ENCODE data around the gene LCMT1.
"Not testable (repeated sequence)": the region's sequence is repeated elsewhere in the genome, so short reads cannot be mapped to it uniquely, and the experiment has no call there.

Gene LCMT1

GRCh38 chr16:25118851-25119578 lies 7.5 kb downstream of the LCMT1 start:
- Histone ChIP-seq H3K27me3 (ENCODE audit: control insufficient read depth in 1 of 2, insufficient read depth in 2 of 2, low read length in 2 of 2) (no peaks in the 10 kb centered on the region), H3K9ac (ENCODE audit: low read depth in 1 of 2, low read length in 2 of 2) (no peak overlapping the region), H3K4me1 (ENCODE audit: control insufficient read depth in 1 of 2, insufficient read depth in 2 of 2, low read length in 2 of 2) (peaks cover 0 to 4% of the 10 kb centered on the region in 2 donors), H3K4me3 (ENCODE audit: low read depth in 1 of 2, low read length in 2 of 2) (no peak overlapping the region), H3K9me3 (ENCODE audit: control insufficient read depth in 1 of 2, low read length in 2 of 2) (no peaks in the 10 kb centered on the region), H3K27ac (ENCODE audit: low read depth, low read length) (no peak overlapping the region), H3K36me3 (ENCODE audit: control insufficient read depth in 1 of 2, insufficient read depth in 2 of 2, low read length in 2 of 2) (peaks cover 0 to 13% of the 10 kb centered on the region in 2 donors)

- H3K4me3 ChIP-seq (ENCODE audit: low read depth in 1 of 2, low read length in 2 of 2), result no peak overlapping the region
- H3K9ac ChIP-seq (ENCODE audit: low read depth in 1 of 2, low read length in 2 of 2), result no peak overlapping the region
- no peak overlapping the region for H3K27ac ChIP-seq (ENCODE audit: low read depth, low read length)
- H3K27me3 ChIP-seq (ENCODE audit: control insufficient read depth in 1 of 2, insufficient read depth in 2 of 2, low read length in 2 of 2), result no peaks in the 10 kb centered on the region
- H3K4me1 ChIP-seq (ENCODE audit: control insufficient read depth in 1 of 2, insufficient read depth in 2 of 2, low read length in 2 of 2), result peaks cover 0 to 4% of the 10 kb centered on the region in 2 donors
- H3K9me3 ChIP-seq (ENCODE audit: control insufficient read depth in 1 of 2, low read length in 2 of 2), result no peaks in the 10 kb centered on the region
- H3K36me3 ChIP-seq (ENCODE audit: control insufficient read depth in 1 of 2, insufficient read depth in 2 of 2, low read length in 2 of 2), result peaks cover 0 to 6% of the 10 kb centered on the region in 2 donors
Measured at GRCh38 chr16:25121824-25122600, 10.5 kb downstream of the LCMT1 start.

GRCh38 chr16:25124503-25124902 lies 13.0 kb downstream of the LCMT1 start:
- no peak overlapping the region for H3K9ac ChIP-seq (ENCODE audit: low read depth in 1 of 2, low read length in 2 of 2)
- peaks cover 0 to 7% of the 10 kb centered on the region in 2 donors for H3K4me1 ChIP-seq (ENCODE audit: control insufficient read depth in 1 of 2, insufficient read depth in 2 of 2, low read length in 2 of 2)
- no peak overlapping the region for H3K4me3 ChIP-seq (ENCODE audit: low read depth in 1 of 2, low read length in 2 of 2)
- H3K27me3 ChIP-seq (ENCODE audit: control insufficient read depth in 1 of 2, insufficient read depth in 2 of 2, low read length in 2 of 2), result no peaks in the 10 kb centered on the region
- H3K36me3 ChIP-seq (ENCODE audit: control insufficient read depth in 1 of 2, insufficient read depth in 2 of 2, low read length in 2 of 2), result peaks cover 0 to 22% of the 10 kb centered on the region in 2 donors
- H3K9me3 ChIP-seq (ENCODE audit: control insufficient read depth in 1 of 2, low read length in 2 of 2), result no peaks in the 10 kb centered on the region
- H3K27ac ChIP-seq (ENCODE audit: low read depth, low read length), result no peak overlapping the region

- H3K9ac ChIP-seq (ENCODE audit: low read depth in 1 of 2, low read length in 2 of 2); H3K9me3 ChIP-seq (ENCODE audit: control insufficient read depth in 1 of 2, low read length in 2 of 2); H3K4me1 ChIP-seq (ENCODE audit: control insufficient read depth in 1 of 2, insufficient read depth in 2 of 2, low read length in 2 of 2); H3K27me3 ChIP-seq (ENCODE audit: control insufficient read depth in 1 of 2, insufficient read depth in 2 of 2, low read length in 2 of 2); H3K4me3 ChIP-seq (ENCODE audit: low read depth in 1 of 2, low read length in 2 of 2); H3K27ac ChIP-seq (ENCODE audit: low read depth, low read length): not testable (repeated sequence)
- peaks cover 0 to 32% of the 10 kb centered on the region in 2 donors for H3K36me3 ChIP-seq (ENCODE audit: control insufficient read depth in 1 of 2, insufficient read depth in 2 of 2, low read length in 2 of 2)
Measured at GRCh38 chr16:25126086-25126666, 14.6 kb downstream of the LCMT1 start.

GRCh38 chr16:25126820-25127232 lies 15.3 kb downstream of the LCMT1 start:
- Histone ChIP-seq H3K36me3 (ENCODE audit: control insufficient read depth in 1 of 2, insufficient read depth in 2 of 2, low read length in 2 of 2) (peaks cover 0 to 33% of the 10 kb centered on the region in 2 donors), H3K9ac (ENCODE audit: low read depth in 1 of 2, low read length in 2 of 2) (no peak overlapping the region), H3K4me3 (ENCODE audit: low read depth in 1 of 2, low read length in 2 of 2) (no peak overlapping the region), H3K27ac (ENCODE audit: low read depth, low read length) (no peak overlapping the region), H3K27me3 (ENCODE audit: control insufficient read depth in 1 of 2, insufficient read depth in 2 of 2, low read length in 2 of 2) (no peaks in the 10 kb centered on the region), H3K4me1 (ENCODE audit: control insufficient read depth in 1 of 2, insufficient read depth in 2 of 2, low read length in 2 of 2) (peaks cover 0 to 4% of the 10 kb centered on the region in 2 donors), H3K9me3 (ENCODE audit: control insufficient read depth in 1 of 2, low read length in 2 of 2) (no peaks in the 10 kb centered on the region)

- not testable (repeated sequence) for H3K4me3 ChIP-seq (ENCODE audit: low read depth in 1 of 2, low read length in 2 of 2); H3K9me3 ChIP-seq (ENCODE audit: control insufficient read depth in 1 of 2, low read length in 2 of 2); H3K27me3 ChIP-seq (ENCODE audit: control insufficient read depth in 1 of 2, insufficient read depth in 2 of 2, low read length in 2 of 2); H3K9ac ChIP-seq (ENCODE audit: low read depth in 1 of 2, low read length in 2 of 2); H3K27ac ChIP-seq (ENCODE audit: low read depth, low read length); H3K4me1 ChIP-seq (ENCODE audit: control insufficient read depth in 1 of 2, insufficient read depth in 2 of 2, low read length in 2 of 2)
- peaks cover 5 to 56% of the 10 kb centered on the region in 2 donors for H3K36me3 ChIP-seq (ENCODE audit: control insufficient read depth in 1 of 2, insufficient read depth in 2 of 2, low read length in 2 of 2)
Measured at GRCh38 chr16:25132751-25133150, 21.2 kb downstream of the LCMT1 start.

GRCh38 chr16:25134166-25134700 lies 22.7 kb downstream of the LCMT1 start:
- Histone ChIP-seq H3K9me3 (ENCODE audit: control insufficient read depth in 1 of 2, low read length in 2 of 2) (no peaks in the 10 kb centered on the region), H3K36me3 (ENCODE audit: control insufficient read depth in 1 of 2, insufficient read depth in 2 of 2, low read length in 2 of 2) (peaks cover 5 to 54% of the 10 kb centered on the region in 2 donors), H3K4me3 (ENCODE audit: low read depth in 1 of 2, low read length in 2 of 2) (no peak overlapping the region), H3K9ac (ENCODE audit: low read depth in 1 of 2, low read length in 2 of 2) (no peak overlapping the region), H3K27ac (ENCODE audit: low read depth, low read length) (no peak overlapping the region), H3K4me1 (ENCODE audit: control insufficient read depth in 1 of 2, insufficient read depth in 2 of 2, low read length in 2 of 2) (no peaks in the 10 kb centered on the region), H3K27me3 (ENCODE audit: control insufficient read depth in 1 of 2, insufficient read depth in 2 of 2, low read length in 2 of 2) (no peaks in the 10 kb centered on the region)

GRCh38 chr16:25135254-25135878 lies 23.8 kb downstream of the LCMT1 start:
- Histone ChIP-seq H3K9ac (ENCODE audit: low read depth in 1 of 2, low read length in 2 of 2) (no peak overlapping the region), H3K9me3 (ENCODE audit: control insufficient read depth in 1 of 2, low read length in 2 of 2) (no peaks in the 10 kb centered on the region), H3K27me3 (ENCODE audit: control insufficient read depth in 1 of 2, insufficient read depth in 2 of 2, low read length in 2 of 2) (no peaks in the 10 kb centered on the region), H3K36me3 (ENCODE audit: control insufficient read depth in 1 of 2, insufficient read depth in 2 of 2, low read length in 2 of 2) (peaks cover 8 to 55% of the 10 kb centered on the region in 2 donors), H3K4me3 (ENCODE audit: low read depth in 1 of 2, low read length in 2 of 2) (no peak overlapping the region), H3K27ac (ENCODE audit: low read depth, low read length) (no peak overlapping the region), H3K4me1 (ENCODE audit: control insufficient read depth in 1 of 2, insufficient read depth in 2 of 2, low read length in 2 of 2) (no peaks in the 10 kb centered on the region)

GRCh38 chr16:25138130-25138529 lies 26.6 kb downstream of the LCMT1 start:
- no peak overlapping the region for H3K9ac ChIP-seq (ENCODE audit: low read depth in 1 of 2, low read length in 2 of 2)
- H3K27ac ChIP-seq (ENCODE audit: low read depth, low read length), result no peak overlapping the region
- H3K36me3 ChIP-seq (ENCODE audit: control insufficient read depth in 1 of 2, insufficient read depth in 2 of 2, low read length in 2 of 2), result peaks cover 14 to 71% of the 10 kb centered on the region in 2 donors
- H3K27me3 ChIP-seq (ENCODE audit: control insufficient read depth in 1 of 2, insufficient read depth in 2 of 2, low read length in 2 of 2), result no peaks in the 10 kb centered on the region
- H3K9me3 ChIP-seq (ENCODE audit: control insufficient read depth in 1 of 2, low read length in 2 of 2), result no peaks in the 10 kb centered on the region
- H3K4me1 ChIP-seq (ENCODE audit: control insufficient read depth in 1 of 2, insufficient read depth in 2 of 2, low read length in 2 of 2), result no peaks in the 10 kb centered on the region
- no peak overlapping the region for H3K4me3 ChIP-seq (ENCODE audit: low read depth in 1 of 2, low read length in 2 of 2)
